ENCODE measurements around the gene HDAC7.

DNA sequence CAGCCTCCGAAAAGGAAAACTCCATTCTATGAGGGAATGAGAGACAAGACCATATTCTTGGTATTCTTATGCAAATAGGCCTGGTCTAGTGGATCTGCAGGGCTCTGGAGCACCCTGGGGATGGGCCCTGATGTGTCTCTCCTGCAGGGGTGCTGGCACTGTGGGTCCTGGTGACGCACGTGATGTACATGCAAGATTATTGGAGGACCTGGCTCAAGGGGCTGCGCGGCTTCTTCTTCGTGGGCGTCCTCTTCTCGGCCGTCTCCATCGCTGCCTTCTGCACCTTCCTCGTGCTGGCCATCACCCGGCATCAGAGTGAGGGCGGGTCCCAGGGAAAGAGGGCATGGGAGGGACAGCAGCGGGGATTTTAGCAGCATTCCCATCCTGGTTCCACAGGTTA is 40.8 kb downstream of the HDAC7 start:
- TF ChIP-seq, protein P1, sequence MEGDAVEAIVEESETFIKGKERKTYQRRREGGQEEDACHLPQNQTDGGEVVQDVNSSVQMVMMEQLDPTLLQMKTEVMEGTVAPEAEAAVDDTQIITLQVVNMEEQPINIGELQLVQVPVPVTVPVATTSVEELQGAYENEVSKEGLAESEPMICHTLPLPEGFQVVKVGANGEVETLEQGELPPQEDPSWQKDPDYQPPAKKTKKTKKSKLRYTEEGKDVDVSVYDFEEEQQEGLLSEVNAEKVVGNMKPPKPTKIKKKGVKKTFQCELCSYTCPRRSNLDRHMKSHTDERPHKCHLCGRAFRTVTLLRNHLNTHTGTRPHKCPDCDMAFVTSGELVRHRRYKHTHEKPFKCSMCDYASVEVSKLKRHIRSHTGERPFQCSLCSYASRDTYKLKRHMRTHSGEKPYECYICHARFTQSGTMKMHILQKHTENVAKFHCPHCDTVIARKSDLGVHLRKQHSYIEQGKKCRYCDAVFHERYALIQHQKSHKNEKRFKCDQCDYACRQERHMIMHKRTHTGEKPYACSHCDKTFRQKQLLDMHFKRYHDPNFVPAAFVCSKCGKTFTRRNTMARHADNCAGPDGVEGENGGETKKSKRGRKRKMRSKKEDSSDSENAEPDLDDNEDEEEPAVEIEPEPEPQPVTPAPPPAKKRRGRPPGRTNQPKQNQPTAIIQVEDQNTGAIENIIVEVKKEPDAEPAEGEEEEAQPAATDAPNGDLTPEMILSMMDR (conservative IDR thresholded peaks at IDR 0.05; ENCODE audit: low read depth in 2 of 2), result no peak
- TF ChIP-seq POLR2AphosphoS5 (IDR thresholded peaks at IDR 0.05; ENCODE audit: low read depth), result no peak
- TF ChIP-seq, protein P2, sequence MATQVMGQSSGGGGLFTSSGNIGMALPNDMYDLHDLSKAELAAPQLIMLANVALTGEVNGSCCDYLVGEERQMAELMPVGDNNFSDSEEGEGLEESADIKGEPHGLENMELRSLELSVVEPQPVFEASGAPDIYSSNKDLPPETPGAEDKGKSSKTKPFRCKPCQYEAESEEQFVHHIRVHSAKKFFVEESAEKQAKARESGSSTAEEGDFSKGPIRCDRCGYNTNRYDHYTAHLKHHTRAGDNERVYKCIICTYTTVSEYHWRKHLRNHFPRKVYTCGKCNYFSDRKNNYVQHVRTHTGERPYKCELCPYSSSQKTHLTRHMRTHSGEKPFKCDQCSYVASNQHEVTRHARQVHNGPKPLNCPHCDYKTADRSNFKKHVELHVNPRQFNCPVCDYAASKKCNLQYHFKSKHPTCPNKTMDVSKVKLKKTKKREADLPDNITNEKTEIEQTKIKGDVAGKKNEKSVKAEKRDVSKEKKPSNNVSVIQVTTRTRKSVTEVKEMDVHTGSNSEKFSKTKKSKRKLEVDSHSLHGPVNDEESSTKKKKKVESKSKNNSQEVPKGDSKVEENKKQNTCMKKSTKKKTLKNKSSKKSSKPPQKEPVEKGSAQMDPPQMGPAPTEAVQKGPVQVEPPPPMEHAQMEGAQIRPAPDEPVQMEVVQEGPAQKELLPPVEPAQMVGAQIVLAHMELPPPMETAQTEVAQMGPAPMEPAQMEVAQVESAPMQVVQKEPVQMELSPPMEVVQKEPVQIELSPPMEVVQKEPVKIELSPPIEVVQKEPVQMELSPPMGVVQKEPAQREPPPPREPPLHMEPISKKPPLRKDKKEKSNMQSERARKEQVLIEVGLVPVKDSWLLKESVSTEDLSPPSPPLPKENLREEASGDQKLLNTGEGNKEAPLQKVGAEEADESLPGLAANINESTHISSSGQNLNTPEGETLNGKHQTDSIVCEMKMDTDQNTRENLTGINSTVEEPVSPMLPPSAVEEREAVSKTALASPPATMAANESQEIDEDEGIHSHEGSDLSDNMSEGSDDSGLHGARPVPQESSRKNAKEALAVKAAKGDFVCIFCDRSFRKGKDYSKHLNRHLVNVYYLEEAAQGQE (IDR thresholded peaks at IDR 0.05; ENCODE audit: unreplicated experiment), result no peak
- no peak for TF ChIP-seq ZNF331 (CRISPR knock-in tag; IDR thresholded peaks at IDR 0.05; ENCODE audit: low read depth)
- TF ChIP-seq CREB1 (CRISPR knock-in tag; IDR thresholded peaks at IDR 0.05; ENCODE audit: low read depth), result no peak
- TF ChIP-seq EZH2phosphoT487 (IDR thresholded peaks at IDR 0.05; ENCODE audit: unreplicated experiment), result no peak
- no peak for TF ChIP-seq JUNB (IDR thresholded peaks at IDR 0.05; ENCODE audit: unreplicated experiment)
- no peak for TF ChIP-seq EZH2 (IDR thresholded peaks at IDR 0.05; ENCODE audit: low read depth, unreplicated experiment)
- TF ChIP-seq STAT1 (IDR thresholded peaks at IDR 0.05; ENCODE audit: unreplicated experiment), result no peak
- TF ChIP-seq, protein P3, sequence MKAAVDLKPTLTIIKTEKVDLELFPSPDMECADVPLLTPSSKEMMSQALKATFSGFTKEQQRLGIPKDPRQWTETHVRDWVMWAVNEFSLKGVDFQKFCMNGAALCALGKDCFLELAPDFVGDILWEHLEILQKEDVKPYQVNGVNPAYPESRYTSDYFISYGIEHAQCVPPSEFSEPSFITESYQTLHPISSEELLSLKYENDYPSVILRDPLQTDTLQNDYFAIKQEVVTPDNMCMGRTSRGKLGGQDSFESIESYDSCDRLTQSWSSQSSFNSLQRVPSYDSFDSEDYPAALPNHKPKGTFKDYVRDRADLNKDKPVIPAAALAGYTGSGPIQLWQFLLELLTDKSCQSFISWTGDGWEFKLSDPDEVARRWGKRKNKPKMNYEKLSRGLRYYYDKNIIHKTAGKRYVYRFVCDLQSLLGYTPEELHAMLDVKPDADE (IDR thresholded peaks at IDR 0.05), result no peak
- no peak for TF ChIP-seq NANOG (IDR thresholded peaks at IDR 0.05; ENCODE audit: borderline replicate concordance)
- TF ChIP-seq ZNF114 (CRISPR knock-in tag; IDR thresholded peaks at IDR 0.05), result no peak
- TF ChIP-seq, protein P4, sequence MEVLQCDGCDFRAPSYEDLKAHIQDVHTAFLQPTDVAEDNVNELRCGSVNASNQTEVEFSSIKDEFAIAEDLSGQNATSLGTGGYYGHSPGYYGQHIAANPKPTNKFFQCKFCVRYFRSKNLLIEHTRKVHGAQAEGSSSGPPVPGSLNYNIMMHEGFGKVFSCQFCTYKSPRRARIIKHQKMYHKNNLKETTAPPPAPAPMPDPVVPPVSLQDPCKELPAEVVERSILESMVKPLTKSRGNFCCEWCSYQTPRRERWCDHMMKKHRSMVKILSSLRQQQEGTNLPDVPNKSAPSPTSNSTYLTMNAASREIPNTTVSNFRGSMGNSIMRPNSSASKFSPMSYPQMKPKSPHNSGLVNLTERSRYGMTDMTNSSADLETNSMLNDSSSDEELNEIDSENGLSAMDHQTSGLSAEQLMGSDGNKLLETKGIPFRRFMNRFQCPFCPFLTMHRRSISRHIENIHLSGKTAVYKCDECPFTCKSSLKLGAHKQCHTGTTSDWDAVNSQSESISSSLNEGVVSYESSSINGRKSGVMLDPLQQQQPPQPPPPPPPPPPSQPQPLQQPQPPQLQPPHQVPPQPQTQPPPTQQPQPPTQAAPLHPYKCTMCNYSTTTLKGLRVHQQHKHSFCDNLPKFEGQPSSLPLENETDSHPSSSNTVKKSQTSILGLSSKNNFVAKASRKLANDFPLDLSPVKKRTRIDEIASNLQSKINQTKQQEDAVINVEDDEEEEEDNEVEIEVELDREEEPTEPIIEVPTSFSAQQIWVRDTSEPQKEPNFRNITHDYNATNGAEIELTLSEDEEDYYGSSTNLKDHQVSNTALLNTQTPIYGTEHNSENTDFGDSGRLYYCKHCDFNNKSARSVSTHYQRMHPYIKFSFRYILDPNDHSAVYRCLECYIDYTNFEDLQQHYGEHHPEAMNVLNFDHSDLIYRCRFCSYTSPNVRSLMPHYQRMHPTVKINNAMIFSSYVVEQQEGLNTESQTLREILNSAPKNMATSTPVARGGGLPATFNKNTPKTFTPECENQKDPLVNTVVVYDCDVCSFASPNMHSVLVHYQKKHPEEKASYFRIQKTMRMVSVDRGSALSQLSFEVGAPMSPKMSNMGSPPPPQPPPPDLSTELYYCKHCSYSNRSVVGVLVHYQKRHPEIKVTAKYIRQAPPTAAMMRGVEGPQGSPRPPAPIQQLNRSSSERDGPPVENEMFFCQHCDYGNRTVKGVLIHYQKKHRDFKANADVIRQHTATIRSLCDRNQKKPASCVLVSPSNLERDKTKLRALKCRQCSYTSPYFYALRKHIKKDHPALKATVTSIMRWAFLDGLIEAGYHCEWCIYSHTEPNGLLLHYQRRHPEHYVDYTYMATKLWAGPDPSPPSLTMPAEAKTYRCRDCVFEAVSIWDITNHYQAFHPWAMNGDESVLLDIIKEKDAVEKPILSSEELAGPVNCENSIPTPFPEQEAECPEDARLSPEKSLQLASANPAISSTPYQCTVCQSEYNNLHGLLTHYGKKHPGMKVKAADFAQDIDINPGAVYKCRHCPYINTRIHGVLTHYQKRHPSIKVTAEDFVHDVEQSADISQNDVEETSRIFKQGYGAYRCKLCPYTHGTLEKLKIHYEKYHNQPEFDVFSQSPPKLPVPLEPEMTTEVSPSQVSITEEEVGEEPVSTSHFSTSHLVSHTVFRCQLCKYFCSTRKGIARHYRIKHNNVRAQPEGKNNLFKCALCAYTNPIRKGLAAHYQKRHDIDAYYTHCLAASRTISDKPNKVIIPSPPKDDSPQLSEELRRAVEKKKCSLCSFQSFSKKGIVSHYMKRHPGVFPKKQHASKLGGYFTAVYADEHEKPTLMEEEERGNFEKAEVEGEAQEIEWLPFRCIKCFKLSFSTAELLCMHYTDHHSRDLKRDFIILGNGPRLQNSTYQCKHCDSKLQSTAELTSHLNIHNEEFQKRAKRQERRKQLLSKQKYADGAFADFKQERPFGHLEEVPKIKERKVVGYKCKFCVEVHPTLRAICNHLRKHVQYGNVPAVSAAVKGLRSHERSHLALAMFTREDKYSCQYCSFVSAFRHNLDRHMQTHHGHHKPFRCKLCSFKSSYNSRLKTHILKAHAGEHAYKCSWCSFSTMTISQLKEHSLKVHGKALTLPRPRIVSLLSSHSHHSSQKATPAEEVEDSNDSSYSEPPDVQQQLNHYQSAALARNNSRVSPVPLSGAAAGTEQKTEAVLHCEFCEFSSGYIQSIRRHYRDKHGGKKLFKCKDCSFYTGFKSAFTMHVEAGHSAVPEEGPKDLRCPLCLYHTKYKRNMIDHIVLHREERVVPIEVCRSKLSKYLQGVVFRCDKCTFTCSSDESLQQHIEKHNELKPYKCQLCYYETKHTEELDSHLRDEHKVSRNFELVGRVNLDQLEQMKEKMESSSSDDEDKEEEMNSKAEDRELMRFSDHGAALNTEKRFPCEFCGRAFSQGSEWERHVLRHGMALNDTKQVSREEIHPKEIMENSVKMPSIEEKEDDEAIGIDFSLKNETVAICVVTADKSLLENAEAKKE (CRISPR knock-in tag; IDR thresholded peaks at IDR 0.05), result no peak

Data from GM23338 (cell line).